Osteoblast (primary cell): ENCODE data around the gene ITGB5. TPM values are rescaled to one million over a fixed set of nuclear protein-coding genes. Genes with fewer than 3 reads are reported as not detected.

Source experiments
- DNase-seq: peaks from one replicate; pipeline ENCODE4 v3.0.0; 2011; ENCODE audit warnings: low spot score, mixed read lengths; ENCODE audit not compliant: insufficient read length; ENCODE audit errors: missing footprints
- H2AFZ ChIP-seq: 2 replicates; pipeline ENCODE4 v1.6.0; 2011; ENCODE audit warnings: mild to moderate bottlenecking, low read length
- H3K27ac ChIP-seq: 2 replicates; pipeline ENCODE4 v1.5.1; 2011; ENCODE audit warnings: mild to moderate bottlenecking, low read depth, low read length, moderate library complexity
- H3K27me3 ChIP-seq: 2 replicates; pipeline ENCODE4 v1.6.0; 2012; ENCODE audit warnings: mild to moderate bottlenecking, control low read depth, inconsistent platforms, low read length, moderate library complexity; ENCODE audit not compliant: insufficient read depth
- H3K36me3 ChIP-seq: 2 replicates; pipeline ENCODE4 v1.5.1; 2011; ENCODE audit warnings: mild to moderate bottlenecking, low read length, control low read depth, moderate library complexity; ENCODE audit not compliant: insufficient read depth
- H3K4me1 ChIP-seq: 2 replicates; pipeline ENCODE4 v1.5.1; 2011; ENCODE audit warnings: mild to moderate bottlenecking, low read length, control low read depth, moderate library complexity; ENCODE audit not compliant: insufficient read depth
- H3K4me2 ChIP-seq: 2 replicates; pipeline ENCODE4 v1.6.0; 2011; ENCODE audit warnings: mild to moderate bottlenecking, low read length; ENCODE audit not compliant: insufficient read depth
- H3K4me3 ChIP-seq: fragments of 200-600 bp; sonication (generic); 3 replicates; pipeline ENCODE4 v1.5.1; 2012; ENCODE audit warnings: mild to moderate bottlenecking, low read length, inconsistent platforms; ENCODE audit not compliant: insufficient read depth
- H3K79me2 ChIP-seq: 2 replicates; pipeline ENCODE4 v1.6.0; 2012; ENCODE audit warnings: mild to moderate bottlenecking, low read length, control low read depth, inconsistent platforms; ENCODE audit not compliant: insufficient read depth
- H3K9me3 ChIP-seq: 2 replicates; pipeline ENCODE4 v1.5.1; 2011; ENCODE audit warnings: low read depth, low read length, control low read depth
- H4K20me1 ChIP-seq: 2 replicates; pipeline ENCODE4 v1.6.0; 2012; ENCODE audit warnings: mild to moderate bottlenecking, low read length, control low read depth; ENCODE audit not compliant: insufficient read depth
- CTCF ChIP-seq: IDR thresholded peaks from 2 replicates; pipeline ENCODE4 v1.5.1; 2011; ENCODE audit warnings: mild to moderate bottlenecking, low read depth, low read length, moderate library complexity; ENCODE audit errors: extremely low read depth
- total RNA-seq: library from RNA; depleted of rRNA; stranded (reverse); fragments of >200 nt; gene quantifications from 2 replicates; pipeline ENCODE4 v1.2.3, GENCODE V29; 2012

Gene ITGB5
- total RNA-seq, 1 donor, result 433 TPM

DNA sequence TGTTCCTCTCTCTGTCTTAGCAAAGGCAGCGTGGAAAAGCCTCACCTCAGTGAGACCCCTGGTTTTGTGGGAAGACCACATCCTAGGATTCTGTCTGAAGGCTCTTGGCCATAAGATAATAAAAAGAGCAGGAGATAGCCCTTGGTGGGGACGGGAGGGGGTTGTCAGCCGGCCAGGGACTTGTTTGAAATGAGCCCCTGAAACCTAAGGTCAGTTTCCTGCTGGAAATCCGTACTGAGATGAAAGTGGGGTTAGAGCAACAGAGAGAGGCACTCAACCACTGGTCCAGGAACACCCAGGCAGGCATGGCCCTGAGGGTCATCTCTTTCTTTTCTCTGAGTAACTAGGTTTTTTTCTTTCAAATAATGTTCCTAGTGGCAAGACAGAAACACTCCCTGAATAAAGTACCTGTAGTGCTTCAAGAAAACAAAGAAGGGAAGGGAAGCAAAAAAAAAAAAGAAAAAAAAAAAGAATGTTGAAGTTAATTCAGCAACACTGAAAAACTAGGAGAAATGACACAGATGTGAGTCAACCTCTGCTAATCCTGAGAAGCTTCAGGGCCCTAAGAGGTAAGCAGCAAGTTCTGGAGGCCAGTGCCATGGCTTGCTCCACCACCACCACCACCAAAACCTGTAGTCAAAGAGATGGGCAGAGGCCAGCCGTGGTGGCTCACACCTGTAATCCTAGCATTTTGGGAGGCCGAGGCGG lies 3.2 kb downstream of the ITGB5 start:
- no peaks in the 10 kb centered on the region for H3K27me3 ChIP-seq
- H3K9me3 ChIP-seq, result no peaks in the 10 kb centered on the region
- no peaks in the 10 kb centered on the region for H4K20me1 ChIP-seq
- H2AFZ ChIP-seq, result no peak overlapping the region
- DNase-seq, result peak; percentile 76
- peaks cover 56% of the 10 kb centered on the region for H3K4me1 ChIP-seq
- peaks cover 65% of the 10 kb centered on the region for H3K79me2 ChIP-seq
- H3K4me3 ChIP-seq, result no peak overlapping the region
- H3K36me3 ChIP-seq, result peaks cover 5% of the 10 kb centered on the region
- TF ChIP-seq CTCF, result no peak
- H3K27ac ChIP-seq, result peak overlapping the region; percentile 88
- H3K4me2 ChIP-seq, result peak overlapping the region; percentile 50

DNA sequence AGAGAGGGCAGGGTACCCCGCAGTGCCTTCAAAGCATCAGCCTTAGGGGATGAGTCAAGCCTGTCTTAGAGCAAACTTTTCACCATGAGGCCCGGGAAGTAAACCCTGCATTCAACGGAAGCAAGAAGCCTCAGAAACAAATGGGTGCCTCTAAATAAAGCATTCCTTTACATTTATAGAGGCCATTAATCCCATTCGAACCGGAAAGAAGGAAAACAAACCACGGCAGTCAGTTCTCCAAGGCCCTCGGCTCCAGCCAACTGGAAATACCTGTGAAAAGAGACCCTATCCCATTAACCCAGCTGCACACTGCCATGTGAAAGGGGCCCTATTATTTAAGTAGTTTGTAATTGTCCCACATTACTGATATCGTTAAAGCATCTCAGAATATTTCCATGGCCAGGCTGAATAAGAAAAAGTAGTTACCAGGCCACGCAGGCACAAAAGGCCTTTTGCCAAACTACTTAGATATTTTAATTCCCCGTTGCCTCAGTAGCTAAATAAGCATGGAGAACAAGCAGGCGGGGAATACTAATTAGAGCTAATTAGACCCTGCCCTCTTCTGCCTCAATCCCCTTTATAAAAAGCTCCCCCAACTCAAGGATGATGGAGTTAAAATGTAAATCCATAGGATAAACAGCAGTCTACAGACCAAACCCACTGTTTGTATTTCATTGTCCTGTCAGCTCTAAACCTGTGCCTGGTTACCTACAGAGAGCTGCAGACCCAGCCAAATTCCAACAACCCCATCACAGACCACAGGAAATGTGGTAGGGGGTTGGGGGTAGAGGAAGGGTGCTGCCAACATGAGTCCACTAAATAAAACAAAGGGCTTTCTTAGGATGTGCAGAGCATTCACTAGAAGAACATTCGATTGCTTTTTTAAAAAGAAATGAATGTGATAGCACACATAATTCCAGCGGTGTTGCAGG lies 4.1 kb downstream of the ITGB5 start:
- H3K79me2 ChIP-seq, result peaks cover 69% of the 10 kb centered on the region
- peak; percentile 50 for DNase-seq

DNA sequence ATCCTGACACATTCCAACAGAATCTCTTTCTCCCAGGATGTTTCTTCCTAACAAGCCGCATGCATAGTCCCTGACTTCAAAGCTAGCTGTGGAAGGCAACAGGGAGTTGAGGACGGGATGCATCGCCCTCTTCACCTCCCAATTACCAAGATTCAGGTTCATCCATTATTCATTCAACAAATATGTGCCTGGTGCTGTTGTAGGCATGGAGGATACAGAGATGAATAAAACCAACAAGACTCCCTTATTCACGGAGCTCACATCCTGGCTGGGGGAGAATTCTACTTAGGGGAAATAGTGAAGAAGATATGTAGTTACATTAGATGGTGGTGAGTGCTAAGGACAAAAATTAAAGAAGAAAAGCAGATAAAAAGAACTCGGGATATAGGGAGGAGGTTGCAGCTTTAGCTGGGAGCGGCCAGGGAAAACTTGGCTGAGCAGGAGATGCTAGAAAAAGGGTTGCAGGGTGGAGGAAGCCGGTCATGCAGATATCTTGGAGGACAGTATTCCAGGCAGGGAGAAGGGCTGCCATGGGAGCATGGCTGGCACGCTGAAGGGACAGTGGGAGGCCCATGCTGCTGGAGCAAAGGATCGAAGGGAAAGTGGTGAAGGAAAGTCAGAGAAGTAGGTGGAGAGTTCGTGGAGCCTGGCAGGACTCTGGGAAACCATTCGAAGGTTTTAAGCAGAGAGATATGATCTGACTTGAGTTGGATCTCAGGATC lies 5.0 kb downstream of the ITGB5 start:
- Histone ChIP-seq H3K27ac (peak overlapping the region; percentile 88), H3K4me2 (peak overlapping the region; percentile 22), H3K4me1 (peaks cover 74% of the 10 kb centered on the region)

More for the DNA sequence above, 4.1 kb downstream of the ITGB5 start:
- TF ChIP-seq CTCF, result no peak
- Histone ChIP-seq H3K36me3 (peaks cover 5% of the 10 kb centered on the region), H3K9me3 (no peaks in the 10 kb centered on the region), H3K4me2 (peak overlapping the region; percentile 50), H3K4me3 (no peak overlapping the region), H2AFZ (no peak overlapping the region), H3K4me1 (peaks cover 65% of the 10 kb centered on the region), H3K27me3 (no peaks in the 10 kb centered on the region), H3K27ac (peak overlapping the region; percentile 88), H4K20me1 (no peaks in the 10 kb centered on the region)

More for the DNA sequence above, 5.0 kb downstream of the ITGB5 start:
- no peaks in the 10 kb centered on the region for H3K9me3 ChIP-seq
- H3K79me2 ChIP-seq, result peaks cover 79% of the 10 kb centered on the region
- no peaks in the 10 kb centered on the region for H4K20me1 ChIP-seq
- H2AFZ ChIP-seq, result no peak overlapping the region
- H3K4me3 ChIP-seq, result no peak overlapping the region
- TF ChIP-seq CTCF, result no peak
- H3K27me3 ChIP-seq, result no peaks in the 10 kb centered on the region
- DNase-seq, result peak; percentile 53
- H3K36me3 ChIP-seq, result peaks cover 5% of the 10 kb centered on the region
